HEK293 (cell line): Measurements from ENCODE around the gene NXT1.

ENCODE experiments used
- ATF2 ChIP-seq: fragments of 450-650 bp; formaldehyde crosslinking; IDR thresholded peaks from 2 replicates; pipeline ENCODE4 v1.5.1; 2016; ENCODE audit warnings: missing biosample characterization, missing genetic modification characterization, low read depth
- ELK4 ChIP-seq: IDR thresholded peaks from 2 replicates; pipeline ENCODE4 v1.6.1; 2011; ENCODE audit warnings: mild to moderate bottlenecking, low read depth, low read length, borderline replicate concordance
- GLI2 ChIP-seq: fragments of 450-650 bp; formaldehyde crosslinking; IDR thresholded peaks from 2 replicates; pipeline ENCODE4; 2017; ENCODE audit warnings: missing biosample characterization, missing genetic modification characterization, low read depth, borderline replicate concordance
- GLI4 ChIP-seq: fragments of 450-650 bp; formaldehyde crosslinking; IDR thresholded peaks from 2 replicates; pipeline ENCODE4 v1.5.1; 2016; ENCODE audit warnings: missing biosample characterization, missing genetic modification characterization
- HOXD13 ChIP-seq: sonication (generic); formaldehyde crosslinking; IDR thresholded peaks from 2 replicates; pipeline ENCODE4 v1.8.0; 2022; ENCODE audit warnings: missing genetic modification reagents, borderline replicate concordance
- KLF7 ChIP-seq: fragments of 450-650 bp; formaldehyde crosslinking; IDR thresholded peaks from 2 replicates; pipeline ENCODE4 v1.5.1; 2016; ENCODE audit warnings: missing biosample characterization, missing genetic modification characterization, borderline replicate concordance
- PRDM1 ChIP-seq: fragments of 450-650 bp; formaldehyde crosslinking; IDR thresholded peaks from 2 replicates; pipeline ENCODE4; 2016; ENCODE audit warnings: missing biosample characterization, missing genetic modification characterization
- REPIN1 ChIP-seq: fragments of 450-650 bp; formaldehyde crosslinking; IDR thresholded peaks from 2 replicates; pipeline ENCODE4 v1.5.1; 2017; ENCODE audit warnings: missing biosample characterization, missing genetic modification characterization, low read depth
- SCRT1 ChIP-seq: fragments of 450-650 bp; formaldehyde crosslinking; IDR thresholded peaks from 2 replicates; pipeline ENCODE4 v1.5.1; 2016; ENCODE audit warnings: missing biosample characterization, missing genetic modification characterization, borderline replicate concordance
- TCF7L2 ChIP-seq: IDR thresholded peaks from 2 replicates; pipeline ENCODE4 v1.6.1; 2011; ENCODE audit warnings: low read depth, mild to moderate bottlenecking, inconsistent platforms, low read length, moderate library complexity, borderline replicate concordance
- ZBTB1 ChIP-seq: fragments of 450-650 bp; formaldehyde crosslinking; IDR thresholded peaks from 2 replicates; pipeline ENCODE4 v1.5.1; 2016; ENCODE audit warnings: missing biosample characterization, missing genetic modification characterization
- ZFHX2 ChIP-seq: fragments of 450-650 bp; formaldehyde crosslinking; conservative IDR thresholded peaks from 2 replicates; pipeline ENCODE4 v1.5.1; 2016; ENCODE audit warnings: missing biosample characterization, missing genetic modification characterization
- ZFP41 ChIP-seq: fragments of 450-650 bp; formaldehyde crosslinking; IDR thresholded peaks from 2 replicates; pipeline ENCODE4 v1.5.1; 2016; ENCODE audit warnings: missing biosample characterization, missing genetic modification characterization, borderline replicate concordance
- ZNF112 ChIP-seq: fragments of 450-650 bp; formaldehyde crosslinking; IDR thresholded peaks from 2 replicates; pipeline ENCODE4 v1.5.0; 2017; ENCODE audit warnings: missing biosample characterization, missing genetic modification characterization
- ZNF133 ChIP-seq: fragments of 450-650 bp; formaldehyde crosslinking; IDR thresholded peaks from 2 replicates; pipeline ENCODE4 v1.5.1; 2016; ENCODE audit warnings: missing biosample characterization, missing genetic modification characterization
- ZNF146 ChIP-seq: fragments of 450-650 bp; formaldehyde crosslinking; IDR thresholded peaks from 2 replicates; pipeline ENCODE4 v1.5.1; 2016; ENCODE audit warnings: missing biosample characterization, missing genetic modification characterization
- ZNF223 ChIP-seq: fragments of 450-650 bp; formaldehyde crosslinking; IDR thresholded peaks from 2 replicates; pipeline ENCODE4 v1.5.1; 2016; ENCODE audit warnings: missing biosample characterization, missing genetic modification characterization
- ZNF362 ChIP-seq: fragments of 450-650 bp; formaldehyde crosslinking; IDR thresholded peaks from 2 replicates; pipeline ENCODE4 v1.5.1; 2016; ENCODE audit warnings: missing biosample characterization, missing genetic modification characterization
- ZNF561 ChIP-seq: fragments of 450-650 bp; IDR thresholded peaks from 2 replicates; pipeline ENCODE4 v1.5.1; 2018; ENCODE audit warnings: missing biosample characterization, missing genetic modification characterization, borderline replicate concordance
- ZNF658 ChIP-seq: fragments of 450-650 bp; formaldehyde crosslinking; IDR thresholded peaks from 2 replicates; pipeline ENCODE4; 2016; ENCODE audit warnings: missing biosample characterization, missing genetic modification characterization
- ZNF707 ChIP-seq: fragments of 450-650 bp; formaldehyde crosslinking; IDR thresholded peaks from 2 replicates; pipeline ENCODE4 v1.5.1; 2016; ENCODE audit warnings: missing biosample characterization, missing genetic modification characterization
- ZNF747 ChIP-seq: fragments of 450-650 bp; formaldehyde crosslinking; IDR thresholded peaks from 2 replicates; pipeline ENCODE4 v1.5.1; 2016; ENCODE audit warnings: missing biosample characterization, missing genetic modification characterization
- ZNF768 ChIP-seq: fragments of 450-650 bp; formaldehyde crosslinking; IDR thresholded peaks from 2 replicates; pipeline ENCODE4 v1.5.1; 2018; ENCODE audit warnings: missing biosample characterization, mild to moderate bottlenecking, missing genetic modification characterization
- ZNF792 ChIP-seq: fragments of 450-650 bp; formaldehyde crosslinking; IDR thresholded peaks from 2 replicates; pipeline ENCODE4 v1.5.1; 2016; ENCODE audit warnings: missing biosample characterization, missing genetic modification characterization
- ZSCAN30 ChIP-seq: fragments of 450-650 bp; IDR thresholded peaks from 2 replicates; pipeline ENCODE4 v1.5.1; 2018; ENCODE audit warnings: missing biosample characterization, mild to moderate bottlenecking, missing genetic modification characterization, moderate library complexity
- TF ChIP-seq, protein P1 (sequence below): fragments of 450-650 bp; formaldehyde crosslinking; IDR thresholded peaks from 2 replicates; pipeline ENCODE4 v1.5.1; 2016; ENCODE audit warnings: missing biosample characterization, missing genetic modification characterization
- TF ChIP-seq, protein P2 (sequence below): fragments of 450-650 bp; formaldehyde crosslinking; IDR thresholded peaks from 2 replicates; pipeline ENCODE4 v1.5.1; 2016; ENCODE audit warnings: missing biosample characterization, missing genetic modification characterization
- TF ChIP-seq, protein P3 (sequence below): fragments of 450-650 bp; formaldehyde crosslinking; IDR thresholded peaks from 2 replicates; pipeline ENCODE4 v1.5.1; 2016; ENCODE audit warnings: missing biosample characterization, missing genetic modification characterization

Gene NXT1

DNA sequence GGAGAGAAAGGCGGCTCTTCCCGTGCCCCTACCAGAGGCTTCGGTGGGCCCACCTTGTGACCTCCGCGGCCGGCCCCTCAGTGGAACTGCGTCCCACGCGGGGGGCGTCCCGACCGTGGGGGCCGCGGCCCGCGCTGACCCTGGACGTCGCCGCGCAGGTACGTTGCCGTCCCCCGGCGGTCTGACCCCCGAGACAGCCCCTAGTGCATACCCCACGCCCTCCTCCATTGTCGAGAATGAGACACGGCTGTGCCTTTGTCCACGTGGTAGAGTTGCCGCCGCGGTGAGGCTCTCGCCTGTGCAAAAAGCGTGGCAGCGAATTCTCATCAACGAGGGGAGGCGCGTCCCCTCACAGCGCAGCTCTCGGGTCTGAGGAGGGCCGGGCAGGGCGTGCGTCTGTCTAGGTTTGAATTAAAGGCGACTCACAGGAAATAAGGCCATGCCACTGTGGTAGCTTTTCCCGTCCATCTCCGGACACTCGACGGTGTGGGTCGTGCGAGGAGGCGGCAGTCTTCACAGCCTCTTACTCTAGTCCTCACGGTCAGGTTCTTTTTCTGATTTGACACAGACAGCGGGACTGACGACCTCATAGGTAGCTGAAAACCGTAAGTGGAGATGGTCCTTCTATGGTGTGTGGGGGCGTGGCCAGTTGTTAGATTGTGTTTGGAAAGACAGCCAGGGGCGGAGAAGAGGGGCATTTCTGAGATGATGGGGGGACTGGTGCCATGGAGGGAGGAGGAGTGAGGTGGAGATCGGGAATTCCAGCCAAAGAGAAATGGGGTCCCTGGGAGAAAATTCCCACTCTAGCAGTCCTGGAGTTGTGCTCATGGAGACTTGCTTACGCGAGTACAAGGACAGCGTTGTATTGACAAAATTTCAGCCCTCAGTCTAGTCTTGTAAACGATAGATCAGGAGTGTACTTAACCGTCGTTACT is 580 bp downstream of the NXT1 start (continued):
- TF ChIP-seq HOXD13 (CRISPR knock-in tag) (no peak), ZNF768 (tag by site-specific recombination) (no peak), ZNF146 (tag by site-specific recombination) (no peak), ZFHX2 (tag by site-specific recombination) (peak; percentile 12; the same call in 1 of the 2 replicates), KLF7 (tag by site-specific recombination) (no peak), REPIN1 (no peak), ZNF707 (tag by site-specific recombination) (no peak), ELK4 (no peak), TCF7L2 (no peak), ZNF112 (tag by site-specific recombination) (no peak), ZNF133 (tag by site-specific recombination) (no peak), ZFP41 (tag by site-specific recombination) (no peak), ATF2 (no peak), ZSCAN30 (tag by site-specific recombination) (0 out of 2 replicates have a peak, but pooled peaks have one; percentile 20), SCRT1 (tag by site-specific recombination) (no peak), ZNF561 (tag by site-specific recombination) (no peak), PRDM1 (no peak), ZNF658 (tag by site-specific recombination) (no peak), ZNF223 (tag by site-specific recombination) (no peak), ZNF362 (tag by site-specific recombination) (no peak), ZBTB1 (tag by site-specific recombination) (no peak), GLI4 (tag by site-specific recombination) (no peak), ZNF792 (tag by site-specific recombination) (no peak), ZNF747 (tag by site-specific recombination) (no peak), GLI2 (tag by site-specific recombination) (no peak)
- TF ChIP-seq, protein P1, sequence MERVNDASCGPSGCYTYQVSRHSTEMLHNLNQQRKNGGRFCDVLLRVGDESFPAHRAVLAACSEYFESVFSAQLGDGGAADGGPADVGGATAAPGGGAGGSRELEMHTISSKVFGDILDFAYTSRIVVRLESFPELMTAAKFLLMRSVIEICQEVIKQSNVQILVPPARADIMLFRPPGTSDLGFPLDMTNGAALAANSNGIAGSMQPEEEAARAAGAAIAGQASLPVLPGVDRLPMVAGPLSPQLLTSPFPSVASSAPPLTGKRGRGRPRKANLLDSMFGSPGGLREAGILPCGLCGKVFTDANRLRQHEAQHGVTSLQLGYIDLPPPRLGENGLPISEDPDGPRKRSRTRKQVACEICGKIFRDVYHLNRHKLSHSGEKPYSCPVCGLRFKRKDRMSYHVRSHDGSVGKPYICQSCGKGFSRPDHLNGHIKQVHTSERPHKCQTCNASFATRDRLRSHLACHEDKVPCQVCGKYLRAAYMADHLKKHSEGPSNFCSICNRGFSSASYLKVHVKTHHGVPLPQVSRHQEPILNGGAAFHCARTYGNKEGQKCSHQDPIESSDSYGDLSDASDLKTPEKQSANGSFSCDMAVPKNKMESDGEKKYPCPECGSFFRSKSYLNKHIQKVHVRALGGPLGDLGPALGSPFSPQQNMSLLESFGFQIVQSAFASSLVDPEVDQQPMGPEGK (tag by site-specific recombination), result no peak; the same call in 1 of the 2 replicates
- TF ChIP-seq, protein P2, sequence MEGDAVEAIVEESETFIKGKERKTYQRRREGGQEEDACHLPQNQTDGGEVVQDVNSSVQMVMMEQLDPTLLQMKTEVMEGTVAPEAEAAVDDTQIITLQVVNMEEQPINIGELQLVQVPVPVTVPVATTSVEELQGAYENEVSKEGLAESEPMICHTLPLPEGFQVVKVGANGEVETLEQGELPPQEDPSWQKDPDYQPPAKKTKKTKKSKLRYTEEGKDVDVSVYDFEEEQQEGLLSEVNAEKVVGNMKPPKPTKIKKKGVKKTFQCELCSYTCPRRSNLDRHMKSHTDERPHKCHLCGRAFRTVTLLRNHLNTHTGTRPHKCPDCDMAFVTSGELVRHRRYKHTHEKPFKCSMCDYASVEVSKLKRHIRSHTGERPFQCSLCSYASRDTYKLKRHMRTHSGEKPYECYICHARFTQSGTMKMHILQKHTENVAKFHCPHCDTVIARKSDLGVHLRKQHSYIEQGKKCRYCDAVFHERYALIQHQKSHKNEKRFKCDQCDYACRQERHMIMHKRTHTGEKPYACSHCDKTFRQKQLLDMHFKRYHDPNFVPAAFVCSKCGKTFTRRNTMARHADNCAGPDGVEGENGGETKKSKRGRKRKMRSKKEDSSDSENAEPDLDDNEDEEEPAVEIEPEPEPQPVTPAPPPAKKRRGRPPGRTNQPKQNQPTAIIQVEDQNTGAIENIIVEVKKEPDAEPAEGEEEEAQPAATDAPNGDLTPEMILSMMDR, result no peak
- TF ChIP-seq, protein P3, sequence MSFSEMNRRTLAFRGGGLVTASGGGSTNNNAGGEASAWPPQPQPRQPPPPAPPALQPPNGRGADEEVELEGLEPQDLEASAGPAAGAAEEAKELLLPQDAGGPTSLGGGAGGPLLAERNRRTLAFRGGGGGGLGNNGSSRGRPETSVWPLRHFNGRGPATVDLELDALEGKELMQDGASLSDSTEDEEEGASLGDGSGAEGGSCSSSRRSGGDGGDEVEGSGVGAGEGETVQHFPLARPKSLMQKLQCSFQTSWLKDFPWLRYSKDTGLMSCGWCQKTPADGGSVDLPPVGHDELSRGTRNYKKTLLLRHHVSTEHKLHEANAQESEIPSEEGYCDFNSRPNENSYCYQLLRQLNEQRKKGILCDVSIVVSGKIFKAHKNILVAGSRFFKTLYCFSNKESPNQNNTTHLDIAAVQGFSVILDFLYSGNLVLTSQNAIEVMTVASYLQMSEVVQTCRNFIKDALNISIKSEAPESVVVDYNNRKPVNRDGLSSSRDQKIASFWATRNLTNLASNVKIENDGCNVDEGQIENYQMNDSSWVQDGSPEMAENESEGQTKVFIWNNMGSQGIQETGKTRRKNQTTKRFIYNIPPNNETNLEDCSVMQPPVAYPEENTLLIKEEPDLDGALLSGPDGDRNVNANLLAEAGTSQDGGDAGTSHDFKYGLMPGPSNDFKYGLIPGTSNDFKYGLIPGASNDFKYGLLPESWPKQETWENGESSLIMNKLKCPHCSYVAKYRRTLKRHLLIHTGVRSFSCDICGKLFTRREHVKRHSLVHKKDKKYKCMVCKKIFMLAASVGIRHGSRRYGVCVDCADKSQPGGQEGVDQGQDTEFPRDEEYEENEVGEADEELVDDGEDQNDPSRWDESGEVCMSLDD, result 0 out of 2 replicates have a peak, but pooled peaks have one; percentile 29
